TTC549 (cell line): Measurements from ENCODE around the gene OR2D3.
"Not testable (repeated sequence)": the region's sequence is repeated elsewhere in the genome, so short reads cannot be mapped to it uniquely, and the experiment has no call there.

Source experiments
- FAIRE-seq: peaks from 2 replicates; lab custom pipeline; 2012; peaks lifted over from hg19 to GRCh38; lab: Jason Lieb, UNC

Gene OR2D3, protein sequence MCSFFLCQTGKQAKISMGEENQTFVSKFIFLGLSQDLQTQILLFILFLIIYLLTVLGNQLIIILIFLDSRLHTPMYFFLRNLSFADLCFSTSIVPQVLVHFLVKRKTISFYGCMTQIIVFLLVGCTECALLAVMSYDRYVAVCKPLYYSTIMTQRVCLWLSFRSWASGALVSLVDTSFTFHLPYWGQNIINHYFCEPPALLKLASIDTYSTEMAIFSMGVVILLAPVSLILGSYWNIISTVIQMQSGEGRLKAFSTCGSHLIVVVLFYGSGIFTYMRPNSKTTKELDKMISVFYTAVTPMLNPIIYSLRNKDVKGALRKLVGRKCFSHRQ

GRCh38 chr11:6920702-6921101 lies at the start of gene OR2D3:
Gene OR2D3, plus strand, starts transcription at chr11:6921002. Its CDS starts 0 bp downstream, at chr11:6921002.
- FAIRE-seq = no peak

- FAIRE-seq = no peak
Measured at GRCh38 chr11:6871278-6871677, 49.5 kb upstream of the OR2D3 start.

GRCh38 chr11:6875761-6876160 lies 45.0 kb upstream of the OR2D3 start:
- no peak for FAIRE-seq

GRCh38 chr11:6876325-6876724 lies 44.5 kb upstream of the OR2D3 start, which contains the start of gene OR10A4:
Gene OR10A4, plus strand, starts transcription at chr11:6876625. Its CDS starts 23 bp downstream, at chr11:6876648.
- FAIRE-seq = no peak

GRCh38 chr11:6876914-6877313 lies 43.9 kb upstream of the OR2D3 start:
- no peak for FAIRE-seq

GRCh38 chr11:6882751-6883150 lies 38.1 kb upstream of the OR2D3 start:
- FAIRE-seq = no peak

DNA sequence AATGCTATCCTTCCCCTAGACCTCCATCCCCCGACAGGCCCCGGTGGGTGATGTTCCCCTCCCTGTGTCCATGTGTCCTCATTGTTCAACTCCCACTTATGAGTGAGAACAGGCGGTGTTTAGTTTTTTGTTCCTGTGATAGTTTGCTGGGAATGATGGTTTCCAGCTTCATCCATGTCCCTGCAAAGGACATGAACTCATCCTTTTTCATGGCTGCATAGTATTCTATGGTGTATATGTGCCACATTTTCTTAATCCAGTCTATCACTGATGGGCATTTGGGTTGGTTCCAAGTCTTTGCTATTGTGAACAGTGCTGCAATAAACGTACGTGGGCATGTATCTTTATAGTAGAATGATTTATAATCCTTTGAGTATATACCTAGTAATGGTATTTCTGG lies 33.1 kb upstream of the OR2D3 start:
- not testable (repeated sequence) for FAIRE-seq

- no peak for FAIRE-seq
Measured at GRCh38 chr11:6888830-6889229, 32.0 kb upstream of the OR2D3 start.

DNA sequence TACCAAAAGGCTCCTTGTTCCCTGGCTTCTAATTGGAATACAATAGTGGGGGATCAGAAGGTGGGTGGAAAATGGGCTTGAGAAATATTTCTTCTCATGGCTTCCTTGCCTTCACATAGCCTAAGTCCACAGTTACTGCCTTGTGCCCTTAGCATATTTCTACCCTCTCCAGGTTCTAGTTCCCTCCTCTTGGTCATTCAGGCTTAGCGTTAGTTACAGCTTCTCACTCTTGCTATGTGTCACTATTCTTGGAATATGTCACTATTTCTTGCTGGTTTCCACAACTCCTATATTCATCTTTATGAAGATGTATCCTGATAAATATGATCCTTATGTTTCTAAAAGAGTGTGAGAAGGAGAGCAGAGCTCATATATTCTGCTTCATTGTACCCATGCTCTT lies 31.0 kb upstream of the OR2D3 start:
- FAIRE-seq = no peak

- FAIRE-seq = no peak
Measured at GRCh38 chr11:6892400-6892799, 28.4 kb upstream of the OR2D3 start, which contains the start of gene OR2D2. Gene OR2D2, minus strand, starts transcription at chr11:6892500. Its CDS starts 0 bp downstream, at chr11:6892500.

GRCh38 chr11:6894097-6894496 lies 26.7 kb upstream of the OR2D3 start:
- no peak for FAIRE-seq

DNA sequence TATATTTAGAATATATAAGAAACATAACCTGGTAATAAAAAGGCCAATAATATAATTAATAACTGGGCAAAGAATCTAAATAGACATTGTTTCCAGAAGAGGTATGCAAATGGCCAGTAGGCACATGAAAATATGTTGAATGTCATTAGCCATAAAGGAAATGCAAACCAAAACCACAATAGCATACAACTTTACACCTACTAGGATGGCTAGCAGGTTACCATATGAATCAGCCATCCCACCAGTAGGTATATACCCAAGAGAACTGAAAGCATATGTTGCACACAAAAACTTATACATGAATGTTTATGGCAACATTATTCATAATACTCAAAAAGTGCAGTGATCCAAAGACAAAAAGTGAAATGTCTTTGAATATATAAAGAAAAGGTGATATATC lies 25.8 kb upstream of the OR2D3 start:
- FAIRE-seq = no peak

DNA sequence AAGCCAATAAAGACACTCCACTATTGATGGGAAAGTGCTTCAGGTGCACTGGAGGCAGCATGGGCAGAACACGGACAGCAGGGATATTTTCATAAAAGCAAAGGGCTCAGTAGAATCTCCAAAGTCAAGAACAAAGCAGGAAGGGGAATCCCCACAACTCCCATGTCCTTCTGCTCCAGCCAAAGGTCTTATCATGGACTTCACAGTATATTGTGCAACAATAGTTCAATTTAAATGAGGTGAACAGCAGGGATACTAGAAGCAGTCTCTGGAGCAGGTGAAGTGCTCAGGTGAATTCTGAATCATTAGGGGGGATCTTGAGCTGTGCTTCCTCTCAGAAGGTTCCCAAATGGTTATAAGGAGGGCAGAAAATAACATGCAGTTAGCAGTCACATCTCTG lies 21.9 kb upstream of the OR2D3 start:
- no peak for FAIRE-seq

DNA sequence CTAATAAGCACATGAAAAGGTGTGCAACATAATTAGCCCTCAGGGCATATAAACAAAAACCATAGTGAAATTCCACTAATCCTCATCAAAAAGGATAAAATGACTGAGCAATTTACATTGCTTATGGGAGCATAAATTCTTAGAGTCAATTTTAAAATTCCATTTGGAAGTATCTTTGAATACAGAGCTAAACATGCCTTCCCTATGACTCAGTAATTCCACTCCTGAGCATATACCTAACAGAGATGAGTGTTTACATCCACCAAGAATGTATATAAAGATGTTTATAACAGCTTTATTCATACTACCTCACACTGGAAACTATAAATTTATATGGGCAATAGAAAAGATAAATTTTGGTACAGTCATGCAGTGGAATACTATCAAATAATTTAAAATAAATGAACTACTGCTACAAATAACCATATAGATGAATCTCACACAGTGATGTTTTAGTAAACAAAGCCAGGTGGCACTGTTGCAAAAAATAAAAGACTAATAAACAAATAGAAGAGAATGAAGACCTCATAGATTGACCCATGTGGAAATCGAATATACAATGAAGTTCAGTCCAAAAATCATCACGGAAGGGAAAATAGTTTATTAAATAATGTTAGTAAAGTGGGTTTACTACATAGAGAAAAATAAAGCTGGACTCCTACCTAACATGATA lies 20.3 kb upstream of the OR2D3 start:
- FAIRE-seq = no peak

- FAIRE-seq = not testable (repeated sequence)
Measured at GRCh38 chr11:6904804-6905203, 16.0 kb upstream of the OR2D3 start.

DNA sequence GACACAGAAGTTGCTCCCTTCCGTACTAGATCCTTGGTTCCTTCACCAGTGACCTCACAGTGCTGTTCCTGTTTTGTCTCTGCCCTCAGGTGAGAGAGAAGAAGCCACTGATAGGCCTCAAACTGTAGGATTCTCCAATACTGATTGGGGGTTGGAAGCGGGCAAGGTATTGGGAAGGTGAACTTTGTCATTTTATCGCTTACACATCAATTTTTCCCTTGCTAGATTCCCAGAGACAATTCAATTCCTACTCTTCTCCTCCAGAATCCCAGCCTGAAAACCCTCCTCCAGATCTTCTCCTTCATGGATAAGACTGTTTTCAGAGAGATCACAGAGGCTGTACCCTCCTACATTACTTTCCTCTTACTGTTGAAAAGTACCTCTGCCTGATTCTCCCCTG lies 9.4 kb upstream of the OR2D3 start:
- no peak for FAIRE-seq

GRCh38 chr11:6911948-6912347 lies 8.9 kb upstream of the OR2D3 start:
- FAIRE-seq = no peak

DNA sequence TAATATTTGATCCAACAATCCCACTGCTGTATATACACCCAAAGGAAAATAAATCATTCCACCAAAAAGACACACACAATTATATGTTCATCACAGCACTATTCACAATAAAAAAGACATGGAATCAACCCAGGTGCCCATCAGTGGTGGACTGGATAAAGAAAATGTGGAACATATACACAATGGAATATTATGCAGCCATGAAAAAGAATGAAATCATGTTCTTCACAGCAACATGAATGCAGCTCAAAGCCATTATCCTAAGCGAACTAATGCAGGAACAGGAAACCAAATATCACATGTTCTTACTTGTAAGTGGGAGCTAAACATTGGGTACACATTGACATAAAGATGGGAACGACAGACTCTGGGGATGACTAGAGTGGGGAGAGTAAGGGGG lies 1.1 kb upstream of the OR2D3 start:
- no peak for FAIRE-seq

DNA sequence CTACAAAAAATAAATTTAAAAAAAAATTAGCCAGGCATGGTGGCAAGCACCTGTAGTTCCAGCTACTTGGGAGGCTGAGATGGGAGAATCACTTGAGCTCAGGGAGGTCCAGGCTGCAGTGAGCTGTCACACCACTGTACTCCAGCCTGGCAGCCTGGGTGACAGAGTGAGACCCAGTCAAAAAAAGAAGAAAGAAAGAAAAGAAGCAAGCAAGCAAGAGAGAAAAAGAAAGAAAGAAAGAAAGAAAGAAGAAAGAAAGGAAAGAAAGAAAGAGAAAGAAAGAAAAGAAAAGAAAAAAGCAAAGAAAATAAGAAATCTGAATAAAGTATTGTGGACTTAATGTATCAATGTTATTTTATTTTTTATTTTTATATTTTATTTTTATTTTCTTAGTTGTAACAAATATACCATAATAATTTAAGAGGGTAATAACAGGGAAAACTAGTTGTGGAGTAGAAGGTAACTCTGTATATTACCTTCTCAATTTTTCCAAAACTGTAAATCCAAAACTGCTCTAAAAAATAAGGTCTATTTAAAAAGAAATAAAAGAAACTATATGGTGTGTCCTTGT lies 4.3 kb downstream of the OR2D3 start:
- peak; percentile 11 for FAIRE-seq

DNA sequence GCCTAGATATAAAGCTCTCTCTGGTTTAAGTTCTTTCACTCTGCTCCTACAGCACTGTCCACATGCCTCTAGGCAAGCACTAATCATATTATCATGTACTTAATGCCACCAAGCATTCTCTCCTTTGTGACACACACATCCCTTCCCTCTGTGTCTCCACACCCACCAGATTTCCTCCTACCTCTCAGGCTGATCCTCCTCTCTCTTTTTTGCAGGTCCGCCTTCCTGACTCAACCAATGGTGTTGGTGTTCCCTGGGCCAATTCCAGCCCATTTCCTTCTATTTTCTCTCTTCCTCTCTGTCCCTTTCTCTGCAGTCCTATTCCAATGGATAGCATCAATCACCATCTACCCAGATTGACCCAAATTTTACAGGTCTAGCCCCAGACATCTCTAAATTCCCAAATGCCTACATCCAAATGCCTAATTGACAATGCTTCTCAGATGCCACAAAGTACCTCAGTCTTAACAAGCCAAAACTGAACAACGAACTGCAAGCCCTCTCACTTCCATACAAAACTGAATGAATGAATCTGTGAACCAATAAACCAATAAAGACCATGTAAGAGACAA lies 4.9 kb downstream of the OR2D3 start:
- FAIRE-seq = no peak

- FAIRE-seq = no peak
Measured at GRCh38 chr11:6926208-6927029, 5.6 kb downstream of the OR2D3 start, which contains the start of gene ZNF215. Gene ZNF215, plus strand, starts transcription at chr11:6926426. Its CDS starts 5,847 bp downstream, at chr11:6932273.

GRCh38 chr11:6927030-6927617 lies 6.3 kb downstream of the OR2D3 start:
- FAIRE-seq = no peak
